Mesothelial cell of epicardium (in vitro differentiated cells): ENCODE results near the gene MAPT. TPM values are rescaled to one million over a fixed set of nuclear protein-coding genes. Genes with fewer than 3 reads are reported as not detected.

Experiments used
- DNase-seq, 2 experiments: peaks; one replicate each; pipeline ENCODE4 v3.0.0; 2021; ENCODE audit warnings: low spot score in 2 of 2; ENCODE audit not compliant: unreplicated experiment in 2 of 2
- H3K27ac Mint-ChIP-seq: 2 replicates; pipeline ENCODE4 v1.8.0; 2021; ENCODE audit warnings: mixed read lengths
- H3K27me3 Mint-ChIP-seq: 2 replicates; pipeline ENCODE4 v1.8.0; 2021; ENCODE audit warnings: low read depth, mixed read lengths
- H3K36me3 Mint-ChIP-seq: 2 replicates; pipeline ENCODE4 v1.8.0; 2021; ENCODE audit warnings: mixed read lengths
- H3K4me1 Mint-ChIP-seq: 2 replicates; pipeline ENCODE4 v1.8.0; 2021; ENCODE audit warnings: mixed read lengths
- H3K4me3 Mint-ChIP-seq: 2 replicates; pipeline ENCODE4 v1.8.0; 2021; ENCODE audit warnings: mild to moderate bottlenecking, moderate library complexity, mixed read lengths
- H3K9me3 Mint-ChIP-seq: 2 replicates; pipeline ENCODE4 v1.8.0; 2021; ENCODE audit warnings: mixed read lengths
- total RNA-seq: library from RNA; stranded (reverse); gene quantifications from 3 replicates; pipeline ENCODE4 v1.2.1, GENCODE V29; 2021
- TF ChIP-seq, protein P1 (sequence below): fragments of 200-600 bp; sonication (generic); IDR thresholded peaks from one replicate; pipeline ENCODE4 v1.5.0; 2021; ENCODE audit warnings: antibody characterized with exemption; ENCODE audit not compliant: unreplicated experiment

The MAPT gene
- total RNA-seq, 1 donor from 2014 or later, result 2.8 TPM

DNA sequence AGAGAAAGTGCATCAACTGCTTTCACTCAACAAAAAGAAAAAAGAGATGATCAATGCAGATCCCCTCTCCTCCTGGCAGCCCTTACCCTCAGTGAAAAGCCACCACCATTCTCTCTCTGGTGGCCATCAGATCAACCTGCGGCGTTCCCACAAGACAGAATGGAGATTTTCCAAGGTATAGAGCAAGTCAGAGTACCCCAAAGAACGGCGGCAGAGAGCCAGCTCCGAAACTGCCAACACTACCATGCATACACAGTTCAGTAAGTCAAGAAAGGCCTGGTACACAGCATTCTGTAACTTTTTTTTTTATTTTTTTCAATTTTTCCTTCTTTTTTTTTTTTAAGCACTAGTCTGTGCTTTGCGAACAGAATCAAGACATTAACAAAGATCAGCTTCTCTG, 135.3 kb downstream of the MAPT start:
- Mint-ChIP-seq H3K27me3 (no peaks in the 10 kb centered on the region), H3K4me1 (no peaks in the 10 kb centered on the region), H3K36me3 (peaks cover 45% of the 10 kb centered on the region), H3K27ac (no peak overlapping the region), H3K4me3 (no peak overlapping the region), H3K9me3 (no peaks in the 10 kb centered on the region)
- TF ChIP-seq, protein P1, sequence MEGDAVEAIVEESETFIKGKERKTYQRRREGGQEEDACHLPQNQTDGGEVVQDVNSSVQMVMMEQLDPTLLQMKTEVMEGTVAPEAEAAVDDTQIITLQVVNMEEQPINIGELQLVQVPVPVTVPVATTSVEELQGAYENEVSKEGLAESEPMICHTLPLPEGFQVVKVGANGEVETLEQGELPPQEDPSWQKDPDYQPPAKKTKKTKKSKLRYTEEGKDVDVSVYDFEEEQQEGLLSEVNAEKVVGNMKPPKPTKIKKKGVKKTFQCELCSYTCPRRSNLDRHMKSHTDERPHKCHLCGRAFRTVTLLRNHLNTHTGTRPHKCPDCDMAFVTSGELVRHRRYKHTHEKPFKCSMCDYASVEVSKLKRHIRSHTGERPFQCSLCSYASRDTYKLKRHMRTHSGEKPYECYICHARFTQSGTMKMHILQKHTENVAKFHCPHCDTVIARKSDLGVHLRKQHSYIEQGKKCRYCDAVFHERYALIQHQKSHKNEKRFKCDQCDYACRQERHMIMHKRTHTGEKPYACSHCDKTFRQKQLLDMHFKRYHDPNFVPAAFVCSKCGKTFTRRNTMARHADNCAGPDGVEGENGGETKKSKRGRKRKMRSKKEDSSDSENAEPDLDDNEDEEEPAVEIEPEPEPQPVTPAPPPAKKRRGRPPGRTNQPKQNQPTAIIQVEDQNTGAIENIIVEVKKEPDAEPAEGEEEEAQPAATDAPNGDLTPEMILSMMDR, result no peak
- DNase-seq, result no peak

DNA sequence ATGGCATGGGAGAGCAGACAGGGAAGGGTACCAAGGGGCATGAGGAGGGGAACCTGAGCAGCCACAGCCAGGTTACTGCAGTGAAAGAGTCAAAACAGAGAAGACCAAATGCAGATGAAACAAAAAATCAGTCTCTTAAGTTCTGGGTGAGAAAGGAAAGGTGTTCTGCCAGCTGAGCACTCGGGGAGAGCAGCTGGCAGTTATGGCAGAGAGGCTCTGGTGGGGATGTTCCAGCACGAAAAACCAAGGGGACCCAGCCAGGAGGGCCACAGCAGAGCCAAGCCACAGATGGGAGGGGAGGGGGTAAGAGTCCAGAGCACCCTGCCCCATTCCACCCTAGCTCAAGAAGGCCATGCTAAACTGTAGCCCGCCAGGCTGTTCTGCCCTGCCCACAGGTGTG, 136.4 kb downstream of the MAPT start:
- H3K27ac Mint-ChIP-seq, result no peak overlapping the region
- no peaks in the 10 kb centered on the region for H3K27me3 Mint-ChIP-seq
- H3K4me1 Mint-ChIP-seq, result no peaks in the 10 kb centered on the region
- TF ChIP-seq, protein P1, result no peak
- H3K4me3 Mint-ChIP-seq, result no peak overlapping the region
- DNase-seq, result no peak
- H3K36me3 Mint-ChIP-seq, result peaks cover 47% of the 10 kb centered on the region
- H3K9me3 Mint-ChIP-seq, result no peaks in the 10 kb centered on the region

DNA sequence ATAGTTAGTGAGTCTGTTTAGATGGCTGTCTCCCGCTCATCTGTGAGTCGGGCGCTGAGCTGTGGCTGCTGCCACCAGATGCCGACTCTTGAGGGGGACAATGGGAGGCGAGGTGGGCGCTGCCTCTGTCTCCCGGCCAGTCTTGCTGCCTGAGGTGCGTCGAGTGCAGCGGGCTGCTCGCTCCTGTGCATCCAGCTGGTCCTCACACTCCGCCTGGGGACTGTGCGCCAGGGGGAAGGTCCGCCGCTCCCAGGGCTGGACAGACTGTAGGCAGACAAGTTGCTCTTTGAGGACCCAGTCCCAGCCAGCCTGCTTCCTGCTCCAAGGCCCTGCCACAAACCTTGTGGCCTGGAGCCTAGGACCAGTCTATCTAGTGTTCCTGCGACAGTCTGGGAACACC, 137.1 kb downstream of the MAPT start:
- H3K4me1 Mint-ChIP-seq, result no peaks in the 10 kb centered on the region
- DNase-seq, result no peak
- peaks cover 47% of the 10 kb centered on the region for H3K36me3 Mint-ChIP-seq

DNA sequence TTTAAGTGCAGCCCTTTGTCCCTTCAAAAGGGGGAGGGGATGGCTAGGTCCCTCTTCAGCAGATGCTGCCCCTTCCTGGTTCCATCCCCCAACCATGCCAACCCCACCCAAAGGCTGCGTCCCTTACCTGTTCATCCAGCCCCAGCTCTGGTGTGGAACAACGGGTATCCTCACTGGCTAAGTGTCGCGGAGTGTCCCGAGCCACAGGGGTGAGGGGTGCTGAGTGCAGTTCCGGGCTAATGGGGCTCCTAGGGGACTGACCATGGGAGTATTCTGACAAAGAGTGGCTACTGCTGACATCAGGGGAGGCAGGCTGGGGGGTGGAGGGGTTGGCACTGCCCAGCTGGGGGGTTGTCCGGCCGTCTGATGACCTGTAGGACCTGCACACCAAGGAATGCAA, 137.6 kb downstream of the MAPT start:
- H3K9me3 Mint-ChIP-seq, result no peaks in the 10 kb centered on the region
- DNase-seq, result no peak
- TF ChIP-seq, protein P1, result no peak
- no peak overlapping the region for H3K27ac Mint-ChIP-seq
- H3K36me3 Mint-ChIP-seq, result peaks cover 47% of the 10 kb centered on the region
- H3K27me3 Mint-ChIP-seq, result no peaks in the 10 kb centered on the region
- no peak overlapping the region for H3K4me3 Mint-ChIP-seq
- no peaks in the 10 kb centered on the region for H3K4me1 Mint-ChIP-seq

More for the DNA sequence above, 137.1 kb downstream of the MAPT start:
- no peaks in the 10 kb centered on the region for H3K9me3 Mint-ChIP-seq
- TF ChIP-seq, protein P1, result no peak
- no peak overlapping the region for H3K4me3 Mint-ChIP-seq
- no peak overlapping the region for H3K27ac Mint-ChIP-seq
- H3K27me3 Mint-ChIP-seq, result no peaks in the 10 kb centered on the region

DNA sequence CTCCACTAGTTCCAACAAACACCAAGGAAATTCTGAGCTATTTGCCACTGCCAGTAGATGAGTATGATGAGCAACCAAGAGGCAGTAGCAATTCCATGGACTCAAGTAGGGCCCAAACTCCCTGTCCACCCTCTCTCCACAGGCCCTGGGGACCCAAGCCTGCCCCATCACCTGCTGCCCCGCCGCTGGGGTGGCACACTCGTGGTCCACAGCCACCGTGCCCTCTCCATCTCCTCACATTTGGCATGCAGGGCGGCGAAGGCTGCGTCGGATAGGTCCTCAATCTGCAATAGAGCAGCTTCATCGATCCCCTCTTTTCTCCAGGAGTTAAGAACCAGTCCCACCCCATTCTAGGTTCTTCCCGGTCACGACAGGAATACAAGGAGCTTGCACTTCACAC, 138.6 kb downstream of the MAPT start:
- Mint-ChIP-seq H3K9me3 (no peaks in the 10 kb centered on the region), H3K27me3 (no peaks in the 10 kb centered on the region), H3K36me3 (peaks cover 49% of the 10 kb centered on the region), H3K4me1 (no peaks in the 10 kb centered on the region), H3K27ac (no peak overlapping the region), H3K4me3 (no peak overlapping the region)
- TF ChIP-seq, protein P1, result no peak
- DNase-seq, result no peak

DNA sequence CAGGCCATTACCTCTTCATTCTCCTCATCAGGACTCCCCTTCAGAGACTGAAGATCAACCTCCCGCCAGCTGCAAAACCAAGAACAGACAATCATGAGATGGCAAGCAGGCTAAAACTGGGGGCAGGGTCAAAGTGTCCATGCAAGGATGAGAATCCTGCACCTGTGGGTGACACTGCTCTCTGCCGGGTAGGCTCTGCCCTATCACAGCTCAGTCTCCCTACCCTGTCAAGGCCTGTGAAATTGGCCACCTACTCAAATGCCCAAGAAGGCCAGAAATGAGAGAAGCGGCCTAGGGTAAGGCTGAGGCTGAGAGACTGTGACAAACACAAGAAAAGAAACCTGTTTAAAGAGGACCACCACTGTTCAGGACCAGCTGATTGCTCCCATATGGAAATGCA, 139.0 kb downstream of the MAPT start:
- Mint-ChIP-seq H3K27me3 (no peaks in the 10 kb centered on the region), H3K36me3 (peaks cover 54% of the 10 kb centered on the region)

More for the DNA sequence above, 139.0 kb downstream of the MAPT start:
- no peak for DNase-seq
- no peak overlapping the region for H3K4me3 Mint-ChIP-seq
- TF ChIP-seq, protein P1, result no peak
- H3K4me1 Mint-ChIP-seq, result no peaks in the 10 kb centered on the region
- no peaks in the 10 kb centered on the region for H3K9me3 Mint-ChIP-seq
- H3K27ac Mint-ChIP-seq, result no peak overlapping the region
